Stimulated activated CD8-positive, alpha-beta memory T cell treated with anti-CD3 and anti-CD28 coated beads, Interleukin-4, amount 100 ng/mL, for 1 hour (primary cell): ENCODE results near the gene ODF4.
"Not testable (repeated sequence)": the region's sequence is repeated elsewhere in the genome, so short reads cannot be mapped to it uniquely, and the experiment has no call there.

Experiments
- DNase-seq, 2 donors: peaks; one replicate each; pipeline ENCODE4 v3.0.0-alpha.2; 2020; ENCODE audit warnings: low read depth in 2 of 2, low spot score in 1 of 2

The ODF4 gene

GRCh38 chr17:8393470-8394231 lies 54.0 kb downstream of the ODF4 start:
- no peak for DNase-seq

- not testable (repeated sequence) for DNase-seq
Observed at GRCh38 chr17:8394497-8394896, 54.9 kb downstream of the ODF4 start.
